B cell (primary cell): ENCODE measurements around the gene CHST15. TPM values are rescaled to one million over a fixed set of nuclear protein-coding genes. Genes with fewer than 3 reads are reported as not detected.

Experiments
- ATAC-seq: fragments of 200-7000 bp; cut with Tn5 transposase; one replicate; pipeline ENCODE4 v1.10.0; 2021; ENCODE audit warnings: low read depth, mild to moderate bottlenecking, moderate number of reproducible peaks, moderate library complexity
- CTCF ChIA-PET: fragments of 350-600 bp; sonication (Branson Sonifier 250); formaldehyde crosslinking; loops from one replicate; lab custom pipeline; 2021; ENCODE audit warnings: antibody characterized with exemption, inconsistent platforms; lab: Charles Lee
- POLR2A ChIA-PET: fragments of 350-600 bp; sonication (Branson Sonifier 250); formaldehyde crosslinking; loops from one replicate; lab custom pipeline; 2021; ENCODE audit warnings: antibody characterized with exemption; lab: Charles Lee
- DNase-seq: peaks from one replicate; pipeline ENCODE4 v3.0.0; 2013
- H2AFZ ChIP-seq: 2 replicates; pipeline ENCODE4 v1.6.1; 2012; ENCODE audit warnings: mild to moderate bottlenecking, low read depth, low read length; ENCODE audit not compliant: insufficient read depth, poor library complexity, severe bottlenecking
- H3K27ac ChIP-seq, 2 donors: 1 replicate in 1 of 2; 2 replicates in 1 of 2; pipeline ENCODE4 v1.5.1; 2012 to 2013; ENCODE audit warnings: low read length in 2 of 2, mild to moderate bottlenecking in 2 of 2, moderate library complexity in 1 of 2
- H3K27me3 ChIP-seq, 4 experiments: fragments of 200-600 bp in 1 of 4; sonication (generic) in 1 of 4; replicated peaks in 1 of 4; 1 replicate in 2 of 4; 2 replicates in 2 of 4; pipeline versions ENCODE4 v1.6.1 to v1.7.0; 2013 to 2016; ENCODE audit warnings: low read length in 3 of 4, mild to moderate bottlenecking in 2 of 4, mixed read lengths in 1 of 4, moderate library complexity in 1 of 4; ENCODE audit not compliant: insufficient read depth in 4 of 4, control insufficient read depth in 3 of 4; ENCODE audit errors: control extremely low read depth in 1 of 4
- H3K36me3 ChIP-seq, 2 experiments: replicated peaks in 1 of 2; 1 replicate in 1 of 2; 2 replicates in 1 of 2; pipeline versions ENCODE4 v1.6.1 to v1.7.1; 2013; ENCODE audit warnings: low read length in 1 of 2; ENCODE audit not compliant: insufficient read depth in 2 of 2, control insufficient read depth in 1 of 2; ENCODE audit errors: control extremely low read depth in 1 of 2, extremely low read depth in 1 of 2
- H3K4me1 ChIP-seq, 2 donors: fragments of 200-600 bp in 1 of 2; sonication (generic) in 1 of 2; 1 replicate in 1 of 2; 2 replicates in 1 of 2; pipeline versions ENCODE4 v1.5.1 to v1.6.1; 2013 to 2017; ENCODE audit warnings: low read length in 2 of 2; ENCODE audit not compliant: control insufficient read depth in 2 of 2, insufficient read depth in 2 of 2
- H3K4me2 ChIP-seq: replicated peaks from 2 replicates; pipeline ENCODE3; 2012; ENCODE audit warnings: mild to moderate bottlenecking, low read depth, low read length; ENCODE audit not compliant: poor library complexity, severe bottlenecking
- H3K4me3 ChIP-seq, 5 experiments: fragments of 200-600 bp in 1 of 5; sonication (generic) in 1 of 5; 1 replicate in 3 of 5; 2 replicates in 2 of 5; pipeline versions ENCODE4 v1.5.1 to v1.7.0; 2011 to 2016; ENCODE audit warnings: low read length in 4 of 5, mild to moderate bottlenecking in 4 of 5, low read depth in 2 of 5, control low read depth in 1 of 5, moderate library complexity in 1 of 5; ENCODE audit not compliant: insufficient read depth in 1 of 5; ENCODE audit errors: control extremely low read depth in 1 of 5, extremely low read depth in 1 of 5
- H3K79me2 ChIP-seq: fragments of 200-600 bp; sonication (generic); one replicate; pipeline ENCODE4 v1.6.0; 2016; ENCODE audit warnings: low read length; ENCODE audit not compliant: control insufficient read depth, insufficient read depth
- H3K9ac ChIP-seq: fragments of 200-600 bp; sonication (generic); 2 replicates; pipeline ENCODE4 v1.6.1; 2017; ENCODE audit warnings: mild to moderate bottlenecking, low read length, moderate library complexity
- H3K9me3 ChIP-seq, 3 donors: one replicate each; pipeline versions ENCODE4 v1.6.1 to v1.7.1; 2013; ENCODE audit warnings: low read length in 2 of 3; ENCODE audit not compliant: control insufficient read depth in 2 of 3, insufficient read depth in 1 of 3; ENCODE audit errors: control extremely low read depth in 1 of 3
- H4K20me1 ChIP-seq: 2 replicates; pipeline ENCODE4 v1.6.0; 2012; ENCODE audit warnings: mild to moderate bottlenecking, low read length; ENCODE audit not compliant: insufficient read depth, control insufficient read depth, poor library complexity, severe bottlenecking
- H3K27ac Mint-ChIP-seq: one replicate; pipeline ENCODE4 v1.8.0; 2021; ENCODE audit warnings: mixed read lengths
- H3K27me3 Mint-ChIP-seq: one replicate; pipeline ENCODE4 v1.8.0; 2021; ENCODE audit warnings: mixed read lengths
- H3K4me1 Mint-ChIP-seq: one replicate; pipeline ENCODE4 v1.8.0; 2021; ENCODE audit warnings: mixed read lengths
- H3K4me3 Mint-ChIP-seq: one replicate; pipeline ENCODE4 v1.8.0; 2021; ENCODE audit warnings: mixed read lengths
- H3K9me3 Mint-ChIP-seq: one replicate; pipeline ENCODE4 v1.8.0; 2022; ENCODE audit warnings: mixed read lengths; ENCODE audit not compliant: insufficient read depth
- EZH2 ChIP-seq: IDR thresholded peaks from 2 replicates; pipeline ENCODE4 v1.6.1; 2012; ENCODE audit warnings: borderline replicate concordance, low read depth, mild to moderate bottlenecking, moderate library complexity, low read length; ENCODE audit not compliant: insufficient read depth, poor library complexity, severe bottlenecking
- WGBS: methylation state at CpG from one replicate; pipeline ENCODE4 v1.1.5; 2013; ENCODE audit warnings: missing lambda C conversion rate; ENCODE audit not compliant: insufficient coverage; 5-methylcytosine and 5-hydroxymethylcytosine counted together
- intact Hi-C: fragments of 100-400 bp; cut with micrococcal nuclease; formaldehyde crosslinking; loops from one replicate; pipeline ENCODE4 v1.10.0; 2022
- polyA plus RNA-seq: library from polyadenylated mRNA; depleted of rRNA; stranded (reverse); fragments of >200 nt; gene quantifications from 2 replicates; pipeline ENCODE4 v1.2.3, GENCODE V29; 2012
- total RNA-seq, 2 donors: library from RNA; stranded (reverse); fragments of 120-200 nt in 1 of 2; gene quantifications; 1 replicate in 1 of 2; 2 replicates in 1 of 2; pipeline versions ENCODE4 v1.2.3 to v1.2.4, GENCODE V29; 2013 to 2022
- TF ChIP-seq, protein P1 (sequence below): fragments of 200-600 bp; IDR thresholded peaks from one replicate; pipeline ENCODE4 v1.8.0; 2022; ENCODE audit warnings: antibody characterized with exemption, mild to moderate bottlenecking

CHST15 gene
- total and polyA plus RNA-seq, 2 donors (not counting 1 experiment from before 2014, with no cell fraction given) = 17.9 to 75.4 TPM

DNA sequence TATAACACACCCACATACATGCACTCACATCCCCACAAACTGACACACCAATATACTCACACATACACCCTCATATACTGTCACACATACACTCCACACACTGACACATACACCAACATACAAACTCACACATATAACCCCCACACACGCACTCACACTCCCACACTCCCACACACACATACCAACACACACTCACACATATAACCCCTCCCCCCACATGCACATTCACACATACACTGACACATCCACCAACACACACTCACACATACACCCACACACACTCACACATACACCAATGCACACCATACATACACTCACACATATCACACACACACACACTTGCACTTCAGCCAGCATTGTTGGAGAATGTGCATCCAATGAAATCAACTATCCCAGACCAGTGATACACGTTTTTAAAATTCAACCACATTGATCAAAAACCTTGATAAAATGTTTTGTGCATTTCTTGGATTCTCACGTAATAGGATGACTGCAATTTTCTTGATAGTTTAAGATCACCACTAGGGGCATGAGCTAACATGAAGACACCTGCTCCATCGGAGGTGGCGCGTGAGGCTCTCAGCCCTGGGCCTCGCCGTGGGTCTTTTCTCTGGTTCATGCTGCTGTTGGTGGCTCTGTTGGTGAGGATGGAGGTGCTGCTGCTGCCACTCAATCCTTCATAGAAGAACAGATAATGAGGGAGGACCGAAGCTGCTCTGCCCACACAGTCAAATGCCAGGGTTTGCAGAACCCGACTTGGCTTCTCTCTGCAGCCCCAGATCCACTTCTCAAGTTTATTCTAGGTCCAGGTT, 32.1 kb upstream of the CHST15 start:
- Histone ChIP-seq H2AFZ (no peak overlapping the region), H3K79me2 (peaks cover 4% of the 10 kb centered on the region), H3K27ac (no peak overlapping the region), H3K4me1 (peaks cover 33 to 62% of the 10 kb centered on the region in 2 donors), H3K9me3 (no peaks in the 10 kb centered on the region), H3K4me3 (no peak overlapping the region), H3K36me3 (no peaks in the 10 kb centered on the region), H4K20me1 (no peaks in the 10 kb centered on the region), H3K4me2 (no peak overlapping the region), H3K27me3 (no peaks in the 10 kb centered on the region), H3K9ac (no peak overlapping the region)
- no peak overlapping the region for H3K27ac Mint-ChIP-seq
- H3K4me1 Mint-ChIP-seq = peaks cover 7% of the 10 kb centered on the region
- ChIA-PET POLR2A (interaction anchor here (1.0 kb wide), 1 partner anchor 32 kb away, joined by 4 read pairs; the partner anchor contains the start of gene CHST15), CTCF (interaction anchor here (0.6 to 2.6 kb wide), 19 partner anchors 10 to 263 kb away, joined by 3 to 16 read pairs (median 4); partner anchors contain the start of gene CHST15)
- intact Hi-C loops = loop anchor here (2.0 kb wide), 1 partner anchor 27 kb away; no protein-coding TSS in a partner anchor
- H3K4me3 Mint-ChIP-seq = no peak overlapping the region
- WGBS = 80% methylated on average over 3 of the region's 10 CpGs
- no peaks in the 10 kb centered on the region for H3K9me3 Mint-ChIP-seq
- ATAC-seq (no peak), DNase-seq (peak; percentile 62)
- TF ChIP-seq EZH2 = no peak
- TF ChIP-seq, protein P1, sequence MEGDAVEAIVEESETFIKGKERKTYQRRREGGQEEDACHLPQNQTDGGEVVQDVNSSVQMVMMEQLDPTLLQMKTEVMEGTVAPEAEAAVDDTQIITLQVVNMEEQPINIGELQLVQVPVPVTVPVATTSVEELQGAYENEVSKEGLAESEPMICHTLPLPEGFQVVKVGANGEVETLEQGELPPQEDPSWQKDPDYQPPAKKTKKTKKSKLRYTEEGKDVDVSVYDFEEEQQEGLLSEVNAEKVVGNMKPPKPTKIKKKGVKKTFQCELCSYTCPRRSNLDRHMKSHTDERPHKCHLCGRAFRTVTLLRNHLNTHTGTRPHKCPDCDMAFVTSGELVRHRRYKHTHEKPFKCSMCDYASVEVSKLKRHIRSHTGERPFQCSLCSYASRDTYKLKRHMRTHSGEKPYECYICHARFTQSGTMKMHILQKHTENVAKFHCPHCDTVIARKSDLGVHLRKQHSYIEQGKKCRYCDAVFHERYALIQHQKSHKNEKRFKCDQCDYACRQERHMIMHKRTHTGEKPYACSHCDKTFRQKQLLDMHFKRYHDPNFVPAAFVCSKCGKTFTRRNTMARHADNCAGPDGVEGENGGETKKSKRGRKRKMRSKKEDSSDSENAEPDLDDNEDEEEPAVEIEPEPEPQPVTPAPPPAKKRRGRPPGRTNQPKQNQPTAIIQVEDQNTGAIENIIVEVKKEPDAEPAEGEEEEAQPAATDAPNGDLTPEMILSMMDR = peak; percentile 70
- no peaks in the 10 kb centered on the region for H3K27me3 Mint-ChIP-seq

DNA sequence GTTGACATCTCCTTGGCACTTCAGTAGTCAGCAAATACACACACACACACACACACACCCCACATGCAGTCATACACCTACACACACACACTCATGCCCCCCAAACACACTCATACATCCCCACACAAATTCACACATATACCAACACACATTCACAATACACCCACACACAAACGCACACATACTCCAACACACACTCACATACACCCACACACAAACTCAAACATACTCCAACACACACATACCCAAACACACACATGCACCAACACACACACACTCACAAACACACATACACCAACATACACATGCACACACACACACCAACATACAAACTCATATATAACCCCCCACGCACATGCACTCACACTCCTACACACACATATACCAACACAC, 31.4 kb upstream of the CHST15 start:
- Mint-ChIP-seq H3K4me1 (peaks cover 7% of the 10 kb centered on the region), H3K4me3 (no peak overlapping the region), H3K27ac (no peak overlapping the region), H3K9me3 (no peaks in the 10 kb centered on the region), H3K27me3 (no peaks in the 10 kb centered on the region)
- WGBS = 93% methylated on average over 2 of the region's 2 CpGs
- Histone ChIP-seq H3K79me2 (peaks cover 4% of the 10 kb centered on the region), H3K4me2 (peak overlapping the region; percentile 50), H3K9ac (no peak overlapping the region), H3K4me1 (peaks cover 41 to 69% of the 10 kb centered on the region in 2 donors), H3K36me3 (no peaks in the 10 kb centered on the region), H2AFZ (no peak overlapping the region), H3K9me3 (no peaks in the 10 kb centered on the region), H3K27me3 (no peaks in the 10 kb centered on the region), H3K4me3 (no peak overlapping the region), H3K27ac (peak overlapping the region in 1 of 2 donors; percentile 84), H4K20me1 (no peaks in the 10 kb centered on the region)
- no peak for DNase-seq
- ChIA-PET CTCF (interaction anchor here (0.9 to 2.0 kb wide), 7 partner anchors 17 to 279 kb away, joined by 3 to 14 read pairs (median 5); partner anchors contain the start of gene CHST15), POLR2A (interaction anchor here (0.7 to 2.3 kb wide), 3 partner anchors 32 to 91 kb away, joined by 3 to 27 read pairs (median 9); partner anchors contain the start of gene CHST15)
- ATAC-seq = no peak
- intact Hi-C loops = loop anchor here (1.0 to 2.0 kb wide), 5 partner anchors 18 to 103 kb away; no protein-coding TSS in a partner anchor
- TF ChIP-seq, protein P1 = no peak
- TF ChIP-seq EZH2 = no peak
